SU-DHL-6 (cell line): ENCODE data around the gene PRKAR2B.

Experiments used
- H2AFZ ChIP-seq: fragments of 200-600 bp; sonication (generic); 2 replicates; pipeline ENCODE4 v1.6.1; 2014; ENCODE audit warnings: low read depth, mild to moderate bottlenecking, moderate library complexity, mixed read lengths, antibody characterized with exemption, low read length; ENCODE audit not compliant: severe bottlenecking
- H3F3A ChIP-seq: fragments of 200-600 bp; shearing (Covaris generic); 2 replicates; pipeline ENCODE4 v1.6.0; 2016; ENCODE audit warnings: antibody characterized with exemption, mild to moderate bottlenecking; ENCODE audit not compliant: insufficient read depth
- H3K27ac ChIP-seq: fragments of 200-600 bp; sonication (generic); 2 replicates; pipeline ENCODE4 v1.5.1; 2016; ENCODE audit warnings: low read depth, mild to moderate bottlenecking, low read length, moderate library complexity, mixed read lengths
- H3K27me3 ChIP-seq: fragments of 200-600 bp; sonication (generic), shearing (Covaris generic); 2 replicates; pipeline ENCODE4 v1.6.0; 2014; ENCODE audit warnings: mild to moderate bottlenecking, low read length
- H3K36me3 ChIP-seq: fragments of 200-600 bp; sonication (generic); 2 replicates; pipeline ENCODE4 v1.6.1; 2014; ENCODE audit warnings: mild to moderate bottlenecking, low read length, mixed read lengths
- H3K4me2 ChIP-seq: fragments of 300-600, 200-600 bp; shearing (Covaris generic), sonication (generic); 2 replicates; pipeline ENCODE4 v1.6.0; 2014; ENCODE audit warnings: low read length, low read depth, mild to moderate bottlenecking; ENCODE audit not compliant: poor library complexity, severe bottlenecking
- H3K4me3 ChIP-seq: fragments of 200-600 bp; sonication (generic); 2 replicates; pipeline ENCODE4 v1.5.1; 2014; ENCODE audit warnings: antibody characterized with exemption, low read length, mild to moderate bottlenecking, mixed read lengths; ENCODE audit not compliant: insufficient read depth, poor library complexity, severe bottlenecking
- H3K79me2 ChIP-seq: fragments of 200-600 bp; sonication (generic); 2 replicates; pipeline ENCODE4 v1.6.1; 2014; ENCODE audit warnings: mild to moderate bottlenecking, low read length, moderate library complexity; ENCODE audit not compliant: insufficient read depth
- H3K9ac ChIP-seq: fragments of 200-600 bp; sonication (generic); 2 replicates; pipeline ENCODE4 v1.7.0; 2014; ENCODE audit warnings: mild to moderate bottlenecking, low read length
- H3K9me2 ChIP-seq: fragments of 200-600 bp; sonication (generic); replicated peaks from 2 replicates; pipeline ENCODE4 v1.6.1; 2014; ENCODE audit warnings: low read length; ENCODE audit not compliant: insufficient read depth
- H3K9me3 ChIP-seq: fragments of 200-600 bp; sonication (generic); 2 replicates; pipeline ENCODE4 v1.6.1; 2014; ENCODE audit warnings: low read length, mixed read lengths; ENCODE audit not compliant: insufficient read depth
- H4K20me1 ChIP-seq: fragments of 200-600 bp; sonication (generic); 2 replicates; pipeline ENCODE4 v1.6.1; 2014; ENCODE audit warnings: low read depth, mild to moderate bottlenecking, antibody characterized with exemption, low read length, moderate library complexity, mixed read lengths
- CTCF ChIP-seq: fragments of 200-600 bp; sonication (generic); IDR thresholded peaks from one replicate; pipeline ENCODE4 v1.5.1; 2017; ENCODE audit warnings: antibody characterized with exemption, mild to moderate bottlenecking, low read length, moderate library complexity; ENCODE audit not compliant: insufficient read depth, poor library complexity, severe bottlenecking
- EZH2phosphoT487 ChIP-seq: fragments of 200-600 bp; sonication (generic), shearing (Covaris generic); conservative IDR thresholded peaks from 2 replicates; pipeline ENCODE4 v1.6.1; 2018; ENCODE audit warnings: mild to moderate bottlenecking, antibody characterized with exemption, low read length, moderate library complexity, mixed read lengths

Gene PRKAR2B

GRCh38 chr7:107043921-107044346 is 571 bp upstream of the PRKAR2B start:
- Histone ChIP-seq H3K4me3 (peak overlapping the region; percentile 63), H3K9me2 (no peaks in the 10 kb centered on the region), H3K27ac (no peak overlapping the region), H4K20me1 (no peaks in the 10 kb centered on the region), H3F3A (peaks cover 8% of the 10 kb centered on the region), H2AFZ (peak overlapping the region; percentile 70), H3K4me2 (peak overlapping the region; percentile 67), H3K36me3 (no peaks in the 10 kb centered on the region), H3K9ac (peak overlapping the region; percentile 44; the same call in 1 of the 2 replicates), H3K27me3 (no peaks in the 10 kb centered on the region), H3K9me3 (no peaks in the 10 kb centered on the region), H3K79me2 (no peaks in the 10 kb centered on the region)
- TF ChIP-seq EZH2phosphoT487, result no peak
- TF ChIP-seq CTCF, result no peak

GRCh38 chr7:107045195-107045960 is 873 bp downstream of the PRKAR2B start:
- peak overlapping the region; percentile 62 for H3K4me2 ChIP-seq
- no peak overlapping the region for H3K27ac ChIP-seq
- no peaks in the 10 kb centered on the region for H3K27me3 ChIP-seq
- H3K9me3 ChIP-seq, result no peaks in the 10 kb centered on the region
- no peak for TF ChIP-seq CTCF
- TF ChIP-seq EZH2phosphoT487, result no peak
- H2AFZ ChIP-seq, result peak overlapping the region; percentile 71
- H3K79me2 ChIP-seq, result no peaks in the 10 kb centered on the region
- H3K9ac ChIP-seq, result peak overlapping the region; percentile 57
- peaks cover 8% of the 10 kb centered on the region for H3F3A ChIP-seq
- no peaks in the 10 kb centered on the region for H3K9me2 ChIP-seq
- no peaks in the 10 kb centered on the region for H4K20me1 ChIP-seq
- peak overlapping the region; percentile 56 for H3K4me3 ChIP-seq
- H3K36me3 ChIP-seq, result no peaks in the 10 kb centered on the region

- no peak for TF ChIP-seq EZH2phosphoT487
- no peak for TF ChIP-seq CTCF
- Histone ChIP-seq H3K27ac (no peak overlapping the region), H3K36me3 (no peaks in the 10 kb centered on the region), H4K20me1 (no peaks in the 10 kb centered on the region), H3K79me2 (no peaks in the 10 kb centered on the region), H3K9ac (no peak overlapping the region), H3K4me2 (no peak overlapping the region), H3F3A (peaks cover 8% of the 10 kb centered on the region), H3K27me3 (no peaks in the 10 kb centered on the region), H3K9me2 (no peaks in the 10 kb centered on the region), H3K4me3 (no peak overlapping the region), H2AFZ (no peak overlapping the region), H3K9me3 (no peaks in the 10 kb centered on the region)
Measured at GRCh38 chr7:107045980-107046379, 1.5 kb downstream of the PRKAR2B start.
